GM19025 (cell line): ENCODE results near the gene SDHB.

ENCODE experiments used
- ATAC-seq: cut with Tn5 transposase; IDR thresholded peaks from one replicate; pipeline ENCODE4 v1.9.1; 2021; ENCODE audit warnings: mild to moderate bottlenecking, low read depth, moderate library complexity; ENCODE audit not compliant: unreplicated experiment

Gene SDHB

DNA sequence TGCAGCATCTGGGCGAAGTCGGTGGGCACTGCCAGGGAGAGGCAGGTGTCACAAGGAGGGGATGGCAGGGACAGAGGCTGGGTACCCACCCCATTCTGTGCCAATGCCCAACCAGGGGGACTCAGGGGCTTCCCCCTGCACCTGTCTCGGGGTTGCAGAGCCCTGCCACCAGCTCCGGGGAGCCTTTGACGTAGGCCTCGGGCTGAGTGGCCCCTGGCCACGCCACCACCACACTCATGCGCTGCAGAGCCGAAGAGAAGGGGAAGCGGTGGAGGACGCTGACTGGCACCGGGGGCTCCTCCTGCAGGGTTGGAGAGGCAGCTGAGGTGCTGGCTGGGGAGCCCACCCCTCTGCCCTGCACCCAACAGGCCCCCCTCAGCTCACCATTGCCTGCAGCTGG lies 61.7 kb downstream of the SDHB start:
- no peak for ATAC-seq

DNA sequence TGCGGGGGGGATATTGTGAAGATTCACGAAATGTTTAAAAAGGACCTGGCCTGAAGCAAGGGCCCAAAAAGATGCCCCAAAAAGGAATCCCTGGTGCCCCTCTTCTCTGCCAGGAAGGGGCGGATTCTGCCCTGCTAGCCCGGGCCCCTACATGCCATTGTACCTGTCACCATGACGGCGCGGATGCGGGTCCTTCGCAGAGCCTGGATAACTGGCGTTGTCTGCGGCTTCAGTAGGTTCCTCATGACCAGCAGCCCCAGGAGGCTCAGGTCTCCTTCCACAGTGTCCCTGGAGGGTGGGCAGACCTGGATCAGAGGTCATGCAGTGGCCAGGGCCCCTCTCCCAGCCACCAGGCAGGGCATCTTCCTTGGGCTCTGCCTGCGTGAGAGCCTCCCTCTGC lies 62.3 kb downstream of the SDHB start:
- no peak for ATAC-seq

DNA sequence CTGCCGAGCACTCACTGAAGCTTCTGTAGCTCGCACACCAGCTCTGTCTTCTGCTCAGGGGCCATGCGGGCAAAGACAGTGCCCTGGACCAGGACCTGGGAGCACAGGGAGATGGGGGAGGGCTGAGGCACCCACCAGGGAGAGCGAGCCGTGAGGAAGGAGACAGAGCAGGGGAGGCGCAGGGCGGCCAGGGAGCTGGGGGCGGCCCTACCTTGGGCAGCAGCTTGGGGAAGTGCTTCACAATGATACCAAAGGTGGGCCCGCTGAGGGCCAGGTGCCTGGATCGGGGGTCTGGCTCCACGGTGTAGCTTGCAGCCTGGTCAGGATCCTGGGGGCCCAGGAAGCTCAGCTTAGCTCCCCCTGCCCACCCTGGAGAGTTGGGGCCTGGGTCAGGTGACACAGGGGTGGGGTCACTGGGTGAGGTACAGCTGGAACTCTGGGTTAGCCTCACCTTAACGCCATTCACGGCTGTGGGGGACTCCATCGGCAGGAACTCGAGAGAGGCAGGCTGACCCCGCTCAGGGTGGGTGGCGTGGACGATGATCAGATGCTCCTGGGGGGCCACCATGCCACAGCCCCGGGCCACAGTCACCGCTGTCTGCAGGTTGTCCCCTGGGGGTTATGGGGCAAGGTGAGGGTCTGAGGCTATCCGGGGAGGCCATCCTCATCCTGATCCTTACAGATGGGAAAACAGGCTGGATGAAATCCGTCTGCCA lies 64.0 kb downstream of the SDHB start:
- ATAC-seq = no peak

DNA sequence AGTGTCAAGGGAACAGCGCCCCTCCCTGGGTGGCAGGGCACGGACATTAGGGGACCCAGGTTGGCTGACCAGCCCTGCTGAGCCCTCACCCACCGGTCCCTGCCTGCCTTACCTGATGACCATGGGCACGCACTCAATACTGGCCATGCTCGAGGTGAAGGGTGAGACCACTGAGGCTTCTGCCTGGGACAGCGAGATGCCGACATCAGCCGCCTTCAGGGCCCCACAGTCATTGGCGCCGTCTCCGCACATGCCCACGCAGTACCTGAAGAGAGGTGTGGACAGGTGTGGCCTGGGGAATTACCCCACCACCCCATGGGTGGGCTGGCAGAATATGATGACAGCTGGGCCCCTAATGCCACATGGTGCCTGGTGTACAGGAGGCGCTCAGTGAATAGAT lies 65.6 kb downstream of the SDHB start:
- ATAC-seq = no peak

DNA sequence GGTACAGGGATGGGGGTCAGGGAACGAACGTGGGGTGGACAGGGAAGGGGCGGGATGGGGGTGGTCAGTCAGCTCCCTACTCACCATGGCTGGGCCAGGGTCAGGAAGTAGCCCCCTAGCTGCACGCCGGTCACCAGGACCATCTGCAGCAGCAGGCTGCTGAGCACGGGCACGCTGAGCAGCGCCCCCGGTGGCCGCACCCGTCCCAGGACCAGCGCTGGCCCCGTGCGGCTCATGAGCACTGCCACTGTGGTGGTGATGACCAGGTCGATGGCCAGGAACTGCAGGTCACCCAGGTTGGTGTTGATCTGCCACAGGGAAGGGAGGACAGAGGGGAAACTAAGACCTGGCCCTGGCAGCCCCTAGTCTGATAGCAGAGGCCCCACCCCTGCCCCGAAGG lies 66.9 kb downstream of the SDHB start:
- ATAC-seq = no peak

DNA sequence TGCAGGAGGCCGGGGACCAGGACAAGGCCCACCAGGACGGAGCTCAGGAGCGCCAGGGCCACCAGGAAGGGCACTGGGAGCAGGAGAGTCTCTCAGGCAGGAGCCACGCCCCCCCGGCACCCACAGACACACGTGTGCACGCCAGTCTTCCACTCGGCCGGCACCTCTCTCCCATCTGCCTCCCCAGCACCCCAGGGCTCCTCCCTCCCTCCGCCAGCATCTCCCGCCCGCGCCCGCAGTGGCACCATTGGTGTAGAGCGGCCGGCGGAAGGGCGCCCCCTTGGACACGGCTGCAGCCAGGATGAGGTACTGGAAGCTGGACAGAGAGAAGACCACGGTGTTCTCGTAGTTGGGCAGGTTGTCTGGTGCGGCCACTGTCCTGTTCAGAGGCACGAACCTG lies 67.3 kb downstream of the SDHB start:
- ATAC-seq = no peak

DNA sequence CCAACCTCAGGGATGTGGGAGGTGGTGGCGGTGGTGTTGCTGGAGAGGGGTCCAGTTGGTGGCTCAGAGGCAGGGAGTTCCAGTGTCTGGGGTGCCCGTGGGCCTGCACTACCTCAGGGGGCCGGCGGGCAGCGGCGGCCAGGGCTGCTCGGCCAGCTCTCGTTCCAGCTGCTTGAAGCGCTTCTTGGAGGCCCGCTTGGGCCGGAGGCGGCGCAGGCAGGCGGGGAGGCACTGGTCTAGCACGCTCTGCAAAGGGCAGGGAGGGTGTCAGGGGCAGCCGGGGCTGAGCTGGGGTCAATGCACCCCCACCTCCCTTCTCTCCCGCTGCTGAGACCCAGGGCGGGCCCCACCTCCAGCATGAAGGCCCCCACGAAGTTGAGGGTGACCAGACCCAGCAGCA lies 67.7 kb downstream of the SDHB start:
- ATAC-seq = no peak

DNA sequence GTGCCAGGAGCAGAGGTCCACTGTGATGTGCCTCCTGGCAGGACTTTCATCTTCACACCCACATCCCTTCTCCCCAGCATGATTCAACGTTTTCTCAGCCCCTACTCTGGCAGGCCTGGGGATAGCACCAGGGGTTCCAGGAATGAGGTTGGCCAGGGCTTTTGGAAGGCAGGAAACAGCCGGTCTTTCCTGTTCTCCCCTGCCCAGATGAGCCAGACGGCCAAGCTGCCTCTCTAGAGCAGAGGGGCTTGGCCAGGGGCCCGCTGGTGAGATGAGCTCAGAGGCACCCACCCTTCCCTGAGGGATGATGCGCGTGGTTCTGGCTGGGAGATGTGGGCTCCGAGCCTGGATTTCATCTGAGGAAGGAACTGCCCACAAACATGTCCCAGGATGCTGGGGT lies 69.1 kb downstream of the SDHB start:
- no peak for ATAC-seq

DNA sequence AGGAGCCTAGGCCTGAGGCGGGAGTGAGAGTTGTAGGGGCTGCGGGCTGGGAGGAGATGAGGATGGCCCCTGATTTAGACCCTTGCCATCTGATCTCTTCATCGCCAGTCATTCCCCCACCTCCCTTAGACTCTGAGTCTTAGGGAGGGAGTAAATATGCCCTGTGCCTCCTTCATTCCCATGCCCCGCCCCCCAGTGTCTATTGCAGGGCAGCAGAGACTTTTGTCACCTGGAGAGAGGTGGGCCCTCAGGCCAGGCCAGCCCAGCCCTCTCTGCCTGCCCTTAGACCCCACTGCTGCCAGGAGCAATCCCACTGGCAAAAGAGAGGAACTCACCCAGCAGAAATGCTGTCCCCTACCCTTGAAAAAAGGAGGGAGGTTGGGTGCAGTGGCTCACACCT lies 70.2 kb downstream of the SDHB start:
- no peak for ATAC-seq

DNA sequence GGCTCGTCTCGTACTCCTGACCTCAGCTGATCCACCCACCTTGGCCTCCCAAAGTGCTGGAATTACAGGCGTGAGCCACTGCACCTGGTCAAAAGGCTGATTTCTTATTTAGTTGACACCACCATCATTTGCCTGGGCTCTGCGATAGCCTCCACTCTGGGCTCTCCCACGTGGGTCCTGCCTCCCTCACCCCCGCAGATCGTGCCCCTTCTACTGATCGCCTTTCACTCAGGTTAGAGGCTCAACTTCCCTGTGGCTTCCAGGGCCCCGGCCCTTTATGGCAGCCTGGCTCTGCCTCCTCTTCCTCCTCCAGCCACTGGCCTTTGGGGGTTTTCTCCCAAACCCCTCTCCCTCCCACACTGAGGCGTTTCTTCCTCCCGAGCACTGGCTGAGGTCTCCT lies 70.9 kb downstream of the SDHB start:
- ATAC-seq = no peak

DNA sequence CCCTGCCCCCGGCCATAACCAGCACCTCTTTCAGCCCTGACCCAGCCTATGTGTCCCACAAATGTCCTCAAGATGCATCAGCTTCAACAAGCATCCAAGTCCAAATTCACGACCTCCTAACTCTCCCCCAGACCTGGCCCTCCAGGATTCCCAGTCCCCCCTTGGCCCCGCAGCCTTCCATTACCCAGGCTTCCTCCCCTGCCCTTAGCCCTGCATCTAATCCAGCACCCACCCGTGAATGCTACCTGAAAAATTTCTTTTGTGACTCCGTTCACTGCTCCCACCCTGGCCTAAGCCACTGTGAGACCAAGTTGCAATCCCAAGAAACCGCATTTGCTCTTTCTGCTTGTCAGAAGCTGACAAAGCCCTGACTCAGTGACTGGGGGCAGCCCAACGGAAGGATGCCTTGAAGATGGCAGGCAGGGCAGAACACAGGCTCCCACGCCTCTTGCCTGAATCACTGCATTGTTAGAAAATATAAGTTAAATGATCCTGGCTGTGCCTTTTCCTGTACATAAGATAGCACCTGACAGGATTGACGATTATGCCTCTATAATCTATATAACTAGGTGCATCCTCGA lies 72.5 kb downstream of the SDHB start:
- no peak for ATAC-seq

DNA sequence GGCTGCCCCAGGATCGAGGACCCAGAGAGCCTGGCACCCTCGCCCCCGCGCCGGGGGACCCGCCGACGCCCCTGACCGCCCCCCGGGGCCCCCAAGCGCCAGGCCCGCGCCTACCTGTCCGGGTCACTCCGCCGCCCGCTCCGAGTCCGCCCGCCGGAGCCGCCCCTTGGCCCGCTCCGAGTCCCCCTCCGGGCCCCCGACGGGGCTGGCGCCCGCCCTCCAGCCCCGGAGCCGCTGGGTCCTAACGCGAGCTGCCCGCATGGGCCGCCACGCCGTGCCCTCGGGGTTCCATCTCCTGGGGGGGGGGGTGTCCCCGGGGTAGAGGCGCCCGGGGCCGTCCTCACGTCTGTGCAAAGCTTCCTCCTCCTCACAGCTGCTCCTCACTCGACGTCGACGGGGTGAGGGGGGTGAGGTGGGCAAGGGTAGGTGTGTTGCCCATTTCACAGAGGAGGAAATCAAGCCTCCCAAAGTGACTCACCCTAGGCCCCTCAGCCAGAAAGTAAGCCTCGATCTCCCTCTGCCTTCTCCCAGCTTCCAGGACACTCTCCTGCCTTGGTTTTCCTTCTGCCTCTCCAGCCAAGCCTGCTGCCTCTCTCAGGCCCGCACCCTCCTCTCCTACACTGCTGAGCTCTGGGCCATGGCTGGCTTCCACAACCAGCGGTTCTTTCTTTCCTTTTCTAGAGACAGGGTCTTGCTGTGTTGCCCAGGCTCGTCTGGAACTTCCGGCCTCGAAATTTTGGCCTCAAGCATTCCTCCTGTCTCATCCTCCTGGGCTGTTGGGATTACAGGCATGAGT lies 73.2 kb downstream of the SDHB start, which contains the start of gene MFAP2:
MFAP2 (minus strand) TSS at position 148 of the 796 bp plus-strand sequence. CDS start 2,347 bp downstream, outside the sequence.
- ATAC-seq = no peak

DNA sequence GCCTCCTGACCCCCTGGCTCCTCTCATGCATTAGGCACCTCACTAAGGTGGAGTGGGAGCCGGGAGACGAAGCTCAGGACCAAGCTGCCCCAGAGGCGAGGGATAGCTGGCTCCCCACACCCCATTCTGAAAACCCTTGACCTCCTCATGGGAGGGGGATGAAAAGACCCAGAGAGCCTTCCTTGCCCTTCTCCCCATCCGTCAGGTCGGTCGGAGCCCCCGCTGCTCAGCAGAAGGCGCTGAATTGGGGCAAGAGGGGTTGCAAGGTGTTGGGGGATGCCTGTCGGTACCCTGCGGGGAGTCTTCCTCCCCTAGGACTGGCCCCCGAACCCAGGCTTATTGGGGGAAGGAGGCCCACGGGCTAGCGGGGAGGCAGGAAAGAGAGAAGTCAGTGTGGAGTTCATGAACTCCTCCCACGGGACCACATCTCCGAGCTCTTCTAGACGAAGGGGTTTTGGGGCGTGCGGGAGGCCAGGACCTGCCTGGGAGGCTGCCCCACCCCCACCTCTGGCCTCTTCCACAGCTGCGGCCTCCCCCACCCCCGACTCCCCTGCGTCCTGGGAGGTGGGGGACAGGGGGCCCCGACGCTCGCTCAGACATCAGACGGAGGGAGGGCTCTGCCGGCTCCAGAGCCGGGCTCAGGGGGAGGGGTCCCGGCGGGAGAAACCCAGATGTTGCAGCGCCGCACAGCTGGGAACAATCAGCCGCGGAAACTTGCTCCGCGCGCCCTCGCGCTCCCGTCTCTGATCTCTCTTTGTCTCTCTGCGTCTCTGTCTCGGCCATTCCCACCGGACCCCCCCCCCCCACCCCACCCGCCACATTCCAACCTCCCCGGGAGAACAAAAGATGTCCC lies 74.1 kb downstream of the SDHB start:
- ATAC-seq = no peak

DNA sequence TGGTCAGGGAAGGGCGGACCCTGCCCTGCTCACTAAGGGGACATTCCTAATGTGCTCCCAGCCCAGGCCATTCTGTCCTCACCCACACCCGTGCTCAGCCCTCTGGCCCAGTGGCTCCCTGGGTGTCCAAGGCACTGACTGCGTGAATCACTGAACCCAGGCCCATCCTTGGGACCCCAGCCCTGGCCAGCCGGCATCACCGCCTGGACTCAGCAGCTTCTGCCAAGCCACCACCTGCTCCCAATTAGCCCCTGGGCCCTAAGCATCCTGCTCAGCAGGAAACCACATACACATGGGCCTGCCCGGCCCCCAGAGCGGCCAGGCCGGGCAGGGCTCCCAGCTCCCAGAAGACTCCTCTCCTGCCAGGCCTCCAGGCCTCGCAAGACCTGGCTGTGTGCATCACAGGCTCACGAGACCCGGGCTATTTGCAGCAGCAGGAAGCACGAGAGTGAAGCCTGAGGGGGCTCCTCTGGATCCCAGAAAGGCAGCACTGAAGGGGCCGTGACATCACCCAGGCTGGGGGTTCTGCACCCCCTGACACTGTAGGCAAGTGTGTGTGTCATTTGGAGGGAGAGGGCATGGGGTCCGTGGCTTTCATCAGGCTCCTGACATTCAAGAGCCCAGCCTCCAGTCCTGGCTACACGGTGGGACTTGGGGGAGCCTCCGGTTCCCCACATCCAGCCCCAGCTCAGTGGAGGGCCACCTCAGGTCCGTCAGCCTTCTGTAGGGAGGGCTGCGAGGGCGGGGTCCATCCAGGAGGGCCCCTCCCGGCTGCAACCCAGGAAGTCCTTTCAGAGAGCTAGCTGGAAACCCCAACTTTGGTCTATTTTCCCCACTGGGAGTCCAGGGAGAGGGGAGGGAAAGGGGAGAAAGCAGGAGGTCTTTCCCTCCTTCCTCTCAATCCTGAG lies 75.0 kb downstream of the SDHB start:
- no peak for ATAC-seq

DNA sequence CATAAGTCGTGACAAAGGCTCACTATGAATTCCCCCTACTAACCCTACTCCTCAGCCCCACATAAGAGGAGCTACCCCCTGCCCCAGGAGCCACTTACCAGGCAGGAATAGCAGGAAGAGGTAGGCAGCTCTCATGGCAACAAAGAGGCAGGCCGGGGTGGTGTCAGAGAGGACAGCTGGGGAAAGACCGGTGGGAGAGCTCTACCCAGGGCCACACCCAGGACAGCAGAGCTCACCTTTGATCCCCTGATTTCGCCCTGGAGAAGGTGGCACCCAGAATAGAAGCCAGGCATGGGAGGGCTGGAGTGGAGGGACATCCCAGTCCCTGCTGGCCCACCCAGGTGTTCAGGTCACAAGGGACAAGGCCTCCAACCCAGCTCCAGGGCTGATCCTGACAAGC lies 75.7 kb downstream of the SDHB start:
- ATAC-seq = no peak

DNA sequence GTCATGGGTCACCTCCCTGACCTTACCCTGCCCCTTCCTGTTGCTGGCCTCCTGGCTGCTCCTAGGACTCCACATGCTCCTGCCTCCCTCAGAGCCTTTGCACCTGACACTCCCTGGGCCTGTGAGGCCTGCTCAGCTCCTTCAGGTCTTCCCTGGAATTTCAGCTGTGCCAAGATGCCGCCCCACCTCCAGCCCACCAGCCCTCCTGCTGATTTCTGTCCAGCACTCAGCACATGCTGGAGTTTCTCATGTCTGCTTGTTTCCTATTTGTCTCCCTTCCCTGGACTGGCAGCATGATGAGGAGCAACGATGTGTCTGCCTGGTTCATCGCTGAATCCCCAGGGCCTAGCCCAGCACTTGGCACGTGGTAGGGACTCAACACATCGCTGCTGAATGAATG lies 76.5 kb downstream of the SDHB start:
- no peak for ATAC-seq

DNA sequence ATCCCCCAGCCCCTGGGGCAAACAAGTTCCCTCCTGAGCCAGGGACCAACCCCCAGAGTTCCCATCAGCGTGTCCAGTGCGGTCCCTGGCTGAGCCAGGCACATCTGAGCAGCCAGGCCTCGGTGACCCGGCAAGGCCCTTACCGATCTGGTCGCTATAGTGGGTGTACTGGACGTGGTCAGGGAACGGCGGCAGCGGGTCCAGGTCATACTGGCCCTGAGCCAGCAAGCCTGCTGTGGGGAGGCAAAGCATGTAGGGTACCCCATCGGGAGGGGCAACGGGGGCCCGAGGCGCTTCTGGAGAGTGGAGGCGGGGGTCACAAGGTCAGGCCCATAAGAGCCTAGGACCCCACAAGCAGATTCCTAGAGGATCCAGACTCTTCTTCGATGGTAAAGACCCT lies 76.9 kb downstream of the SDHB start:
- no peak for ATAC-seq

DNA sequence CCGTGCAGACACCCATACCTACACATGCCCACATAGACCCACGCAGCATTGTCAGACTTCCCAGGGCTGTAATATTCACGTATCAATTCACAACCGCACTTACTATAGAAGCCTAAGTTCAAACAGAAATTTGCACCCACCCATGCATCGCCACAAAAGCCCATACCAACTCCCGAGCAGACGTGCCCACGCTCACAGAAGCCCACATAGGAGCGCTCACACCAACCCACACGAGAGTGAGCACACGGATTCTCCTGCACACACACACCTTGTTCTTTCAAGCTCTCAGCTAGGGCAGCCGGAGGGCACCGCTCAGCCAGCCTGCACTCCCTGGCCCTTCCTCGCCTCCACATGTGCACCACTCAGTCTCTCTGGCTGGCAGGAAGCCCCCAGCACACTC lies 78.0 kb downstream of the SDHB start:
- no peak for ATAC-seq

DNA sequence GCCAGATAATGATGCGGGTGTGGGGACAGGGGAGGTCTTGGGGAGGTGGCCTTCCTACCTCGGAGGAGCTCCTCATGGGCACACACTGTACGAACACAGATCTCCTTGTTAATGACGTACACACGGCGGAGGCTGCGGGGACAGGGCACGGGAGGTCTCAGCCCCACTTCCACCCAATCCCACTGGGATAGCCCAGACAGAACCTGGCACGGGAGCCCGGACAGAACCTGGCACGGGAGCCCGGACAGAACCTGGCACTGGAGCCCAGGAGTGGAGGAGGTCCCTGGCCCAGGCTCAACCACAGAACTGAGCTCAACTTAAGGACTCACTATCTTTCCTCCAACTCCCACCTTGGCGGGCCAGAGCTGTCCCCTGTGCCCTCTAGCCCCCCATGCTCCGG lies 78.6 kb downstream of the SDHB start:
- ATAC-seq = no peak

DNA sequence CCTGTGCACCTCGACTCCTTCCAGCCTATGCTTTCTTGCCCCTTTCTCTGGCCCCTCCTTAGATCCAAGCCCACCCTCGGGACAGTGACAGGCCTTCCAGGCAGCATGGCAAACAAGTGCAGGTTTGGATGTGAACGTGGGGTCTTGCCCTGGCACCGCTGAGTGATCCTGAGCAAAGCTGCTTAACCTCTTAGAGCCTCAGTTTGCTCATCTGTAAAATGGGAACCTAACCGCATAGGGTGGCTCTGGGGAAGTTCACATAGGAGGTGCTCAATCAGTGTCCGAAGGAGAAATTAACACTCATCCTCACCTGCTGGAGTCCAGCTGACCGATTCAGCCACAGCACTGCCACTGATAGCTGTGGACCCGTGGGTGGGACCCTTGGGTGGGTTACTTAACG lies 80.6 kb downstream of the SDHB start:
- ATAC-seq = no peak
